HEK293 (cell line): ENCODE measurements around the gene UBTD1.
A peak's percentile ranks its signal among the peaks of the same experiment; 100 is the strongest.

ENCODE experiments used
- CTCF ChIA-PET: fragments of 350-600 bp; formaldehyde crosslinking; extraction: SDS; loops from one replicate; lab custom pipeline; 2021; ENCODE audit warnings: antibody characterized with exemption; lab: Yijun Ruan, JAX
- POLR2A ChIA-PET: fragments of 300-600 bp; formaldehyde crosslinking; extraction: SDS; loops from one replicate; lab custom pipeline; 2020; ENCODE audit warnings: antibody characterized with exemption, inconsistent platforms; lab: Yijun Ruan, JAX
- H3K27ac ChIP-seq: fragments of 200-500 bp; sonication (Bioruptor generic); 2 replicates; pipeline ENCODE4 v1.5.1; 2014; ENCODE audit warnings: low read depth, low read length, control low read depth, inconsistent platforms; ENCODE audit errors: extremely low read depth
- H3K36me3 ChIP-seq, 2 experiments: fragments of 200-500 bp in 1 of 2; sonication (Bioruptor generic) in 1 of 2; 1 replicate in 1 of 2; 2 replicates in 1 of 2; pipeline ENCODE4 v1.5.1; 2014 to 2017; ENCODE audit warnings: inconsistent platforms in 2 of 2, low read length in 2 of 2; ENCODE audit not compliant: control insufficient read depth in 2 of 2, insufficient read depth in 1 of 2
- H3K4me1 ChIP-seq: fragments of 200-500 bp; sonication (Bioruptor generic); 2 replicates; pipeline ENCODE4 v1.5.1; 2014; ENCODE audit warnings: mild to moderate bottlenecking, low read length, inconsistent platforms; ENCODE audit not compliant: control insufficient read depth, insufficient read depth
- H3K4me3 ChIP-seq: 2 replicates; pipeline ENCODE4 v1.5.1; 2011; ENCODE audit warnings: low read depth, mild to moderate bottlenecking, control low read depth, low read length, moderate library complexity
- H3K9me3 ChIP-seq: fragments of 200-500 bp; sonication (Bioruptor generic); 2 replicates; pipeline ENCODE4 v1.5.1; 2014; ENCODE audit warnings: low read depth, low read length, inconsistent platforms; ENCODE audit not compliant: control insufficient read depth, insufficient read depth
- AEBP2 ChIP-seq: fragments of 450-650 bp; formaldehyde crosslinking; IDR thresholded peaks from 2 replicates; pipeline ENCODE4 v1.5.1; 2016; ENCODE audit warnings: missing biosample characterization, missing genetic modification characterization, borderline replicate concordance
- BCL11A ChIP-seq: fragments of 450-650 bp; formaldehyde crosslinking; IDR thresholded peaks from 2 replicates; pipeline ENCODE4 v1.5.1; 2016; ENCODE audit warnings: low read depth, missing biosample characterization, missing genetic modification characterization
- GLIS1 ChIP-seq: fragments of 450-650 bp; formaldehyde crosslinking; IDR thresholded peaks from 2 replicates; pipeline ENCODE4 v1.5.1; 2016; ENCODE audit warnings: missing biosample characterization, missing genetic modification characterization
- MEIS1 ChIP-seq: sonication (generic); formaldehyde crosslinking; IDR thresholded peaks from 2 replicates; pipeline ENCODE4 v1.8.1; 2022; ENCODE audit warnings: missing genetic modification reagents, mild to moderate bottlenecking, borderline replicate concordance
- OSR2 ChIP-seq: fragments of 450-650 bp; formaldehyde crosslinking; IDR thresholded peaks from 2 replicates; pipeline ENCODE4 v1.5.1; 2016; ENCODE audit warnings: missing biosample characterization, missing genetic modification characterization
- SCRT1 ChIP-seq: fragments of 450-650 bp; formaldehyde crosslinking; IDR thresholded peaks from 2 replicates; pipeline ENCODE4 v1.5.1; 2016; ENCODE audit warnings: missing biosample characterization, missing genetic modification characterization, borderline replicate concordance
- SETDB1 ChIP-seq: IDR thresholded peaks from one replicate; pipeline ENCODE4 v1.6.1; 2017; ENCODE audit warnings: mild to moderate bottlenecking, low read length, moderate library complexity, mixed read lengths; ENCODE audit not compliant: insufficient read length
- SP2 ChIP-seq: fragments of 450-650 bp; formaldehyde crosslinking; IDR thresholded peaks from 2 replicates; pipeline ENCODE4 v1.5.1; 2016; ENCODE audit warnings: missing biosample characterization, missing genetic modification characterization
- ZBTB11 ChIP-seq: fragments of 450-650 bp; formaldehyde crosslinking; conservative IDR thresholded peaks from 2 replicates; pipeline ENCODE4 v1.5.1; 2016; ENCODE audit warnings: low read depth, missing biosample characterization, missing genetic modification characterization
- ZFP37 ChIP-seq: fragments of 450-650 bp; formaldehyde crosslinking; IDR thresholded peaks from 2 replicates; pipeline ENCODE4 v1.5.1; 2016; ENCODE audit warnings: missing biosample characterization, missing genetic modification characterization
- ZIC2 ChIP-seq: fragments of 450-650 bp; formaldehyde crosslinking; IDR thresholded peaks from 2 replicates; pipeline ENCODE4 v1.5.1; 2016; ENCODE audit warnings: missing biosample characterization, missing genetic modification characterization
- ZNF138 ChIP-seq: fragments of 450-650 bp; formaldehyde crosslinking; IDR thresholded peaks from 2 replicates; pipeline ENCODE4 v1.5.1; 2016; ENCODE audit warnings: missing biosample characterization, missing genetic modification characterization, borderline replicate concordance
- ZNF24 ChIP-seq: fragments of 450-650 bp; formaldehyde crosslinking; IDR thresholded peaks from 2 replicates; pipeline ENCODE4 v1.5.1; 2016; ENCODE audit warnings: missing biosample characterization, missing genetic modification characterization
- ZNF585B ChIP-seq: fragments of 450-650 bp; formaldehyde crosslinking; IDR thresholded peaks from 2 replicates; pipeline ENCODE4 v1.5.1; 2016; ENCODE audit warnings: missing biosample characterization, missing genetic modification characterization
- ZNF658 ChIP-seq: fragments of 450-650 bp; formaldehyde crosslinking; IDR thresholded peaks from 2 replicates; pipeline ENCODE4; 2016; ENCODE audit warnings: missing biosample characterization, missing genetic modification characterization
- ZNF777 ChIP-seq: fragments of 450-650 bp; formaldehyde crosslinking; IDR thresholded peaks from 2 replicates; pipeline ENCODE4 v1.5.1; 2017; ENCODE audit warnings: missing biosample characterization, missing genetic modification characterization, borderline replicate concordance
- ZNF791 ChIP-seq: fragments of 450-650 bp; formaldehyde crosslinking; IDR thresholded peaks from 2 replicates; pipeline ENCODE4 v1.5.1; 2016; ENCODE audit warnings: missing biosample characterization, missing genetic modification characterization
- TF ChIP-seq, protein P1 (sequence below): sonication (generic); formaldehyde crosslinking; IDR thresholded peaks from 2 replicates; pipeline ENCODE4 v1.8.1; 2022; ENCODE audit warnings: mild to moderate bottlenecking, moderate library complexity, missing genetic modification reagents

The UBTD1 gene

GRCh38 chr10:97570146-97570788 lies 71.5 kb downstream of the UBTD1 start:
- H3K4me3 ChIP-seq: no peak overlapping the region
- H3K4me1 ChIP-seq: peaks cover 8% of the 10 kb centered on the region
- peaks cover 0 to 12% of the 10 kb centered on the region in 2 experiments; a peak in 2 of 3 replicates for H3K36me3 ChIP-seq
- POLR2A ChIA-PET: no interaction called here
- TF ChIP-seq ZBTB11 (tag by site-specific recombination): no peak
- CTCF ChIA-PET: interaction anchor here (0.6 to 2.4 kb wide), 3 partner anchors 42 to 445 kb away, joined by 3 to 7 read pairs (median 3); no protein-coding TSS in a partner anchor
- no peak overlapping the region for H3K27ac ChIP-seq
- no peaks in the 10 kb centered on the region for H3K9me3 ChIP-seq

GRCh38 chr10:97570789-97571471 lies 72.2 kb downstream of the UBTD1 start:
- H3K9me3 ChIP-seq: no peaks in the 10 kb centered on the region
- CTCF ChIA-PET: interaction anchor here (0.6 to 5.1 kb wide), 13 partner anchors 11 to 161 kb away, joined by 3 to 78 read pairs (median 5); no protein-coding TSS in a partner anchor
- POLR2A ChIA-PET: no interaction called here
- peak; percentile 58 for TF ChIP-seq GLIS1
- no peak for TF ChIP-seq ZNF791 (tag by site-specific recombination)
- TF ChIP-seq, all 188 proteins: peak for 1
- Histone ChIP-seq H3K27ac (no peak overlapping the region), H3K4me3 (no peak overlapping the region), H3K36me3 (peaks cover 0 to 12% of the 10 kb centered on the region in 2 experiments; a peak in 2 of 3 replicates), H3K4me1 (peaks cover 8% of the 10 kb centered on the region)

DNA sequence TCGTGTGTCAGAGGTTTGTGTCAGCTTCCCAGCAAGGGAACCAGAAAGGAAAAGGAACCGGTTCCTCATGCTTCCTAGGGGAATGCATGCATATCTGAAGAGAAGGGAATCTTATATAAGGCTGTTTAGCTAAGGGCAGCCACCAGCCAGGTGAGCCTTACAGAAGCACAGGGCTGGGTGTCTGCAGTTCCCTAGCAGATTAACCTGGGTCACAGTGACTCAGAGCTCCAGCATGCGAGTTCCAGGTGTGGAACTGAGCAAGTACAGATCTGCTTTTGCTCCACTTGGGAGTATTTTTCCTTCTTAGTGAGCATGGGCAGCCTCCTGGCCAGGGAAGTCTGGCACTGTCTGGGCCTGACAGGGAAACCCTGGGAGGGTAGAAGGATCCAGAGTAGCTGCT lies 72.9 kb downstream of the UBTD1 start:
- H3K27ac ChIP-seq: no peak overlapping the region
- no peak overlapping the region for H3K4me3 ChIP-seq
- peaks cover 0 to 12% of the 10 kb centered on the region in 2 experiments; a peak in 2 of 3 replicates for H3K36me3 ChIP-seq
- TF ChIP-seq ZNF777 (tag by site-specific recombination) (no peak), ZNF585B (tag by site-specific recombination) (no peak), ZNF24 (tag by site-specific recombination) (no peak), ZNF658 (tag by site-specific recombination) (no peak), MEIS1 (no peak), SP2 (tag by site-specific recombination) (no peak), SETDB1 (no peak), BCL11A (tag by site-specific recombination) (no peak), AEBP2 (tag by site-specific recombination) (no peak), ZNF138 (no peak), ZIC2 (tag by site-specific recombination) (no peak), ZFP37 (no peak), SCRT1 (tag by site-specific recombination) (no peak), OSR2 (tag by site-specific recombination) (no peak)
- TF ChIP-seq, protein P1, sequence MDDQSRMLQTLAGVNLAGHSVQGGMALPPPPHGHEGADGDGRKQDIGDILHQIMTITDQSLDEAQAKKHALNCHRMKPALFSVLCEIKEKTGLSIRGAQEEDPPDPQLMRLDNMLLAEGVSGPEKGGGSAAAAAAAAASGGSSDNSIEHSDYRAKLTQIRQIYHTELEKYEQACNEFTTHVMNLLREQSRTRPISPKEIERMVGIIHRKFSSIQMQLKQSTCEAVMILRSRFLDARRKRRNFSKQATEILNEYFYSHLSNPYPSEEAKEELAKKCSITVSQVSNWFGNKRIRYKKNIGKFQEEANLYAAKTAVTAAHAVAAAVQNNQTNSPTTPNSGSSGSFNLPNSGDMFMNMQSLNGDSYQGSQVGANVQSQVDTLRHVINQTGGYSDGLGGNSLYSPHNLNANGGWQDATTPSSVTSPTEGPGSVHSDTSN (CRISPR knock-in tag): no peak
- CTCF ChIA-PET: interaction anchor here (0.6 to 5.1 kb wide), 23 partner anchors 12 to 301 kb away, joined by 3 to 78 read pairs (median 4); partner anchors contain the start of gene HOGA1
- H3K9me3 ChIP-seq: no peaks in the 10 kb centered on the region
- H3K4me1 ChIP-seq: peaks cover 8% of the 10 kb centered on the region
- POLR2A ChIA-PET: interaction anchor here (0.6 to 1.5 kb wide), 2 partner anchors 13 to 16 kb away, joined by 4 to 5 read pairs; partner anchors contain the start of gene HOGA1
